ENCODE data around the gene KRTAP20-4.

Gene KRTAP20-4

DNA sequence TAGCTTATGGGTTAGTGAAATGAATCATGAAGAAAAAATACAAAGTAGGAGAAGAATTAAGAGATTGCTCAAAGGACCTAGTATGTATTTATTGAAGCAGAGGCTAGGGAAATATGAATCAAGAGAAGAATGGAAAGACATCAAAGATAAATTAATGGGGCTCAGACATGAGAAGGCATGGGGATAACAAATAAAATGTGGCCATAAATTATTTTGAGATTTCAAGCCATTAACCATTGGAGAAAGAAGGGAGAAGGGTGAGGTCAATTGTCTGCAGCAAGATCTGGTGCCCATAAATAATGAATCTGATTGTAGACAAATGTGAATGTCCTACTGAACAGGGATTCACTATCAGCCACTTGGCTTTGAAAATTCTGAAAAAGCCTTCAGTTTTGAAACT lies 32.5 kb downstream of the KRTAP20-4 start:
- DNase-seq (ENCODE audit: low read depth in 3 of 3) = no peak

GRCh38 chr21:30668776-30669175 lies 48.3 kb downstream of the KRTAP20-4 start:
- DNase-seq (ENCODE audit: low read depth in 3 of 3) = no peak

Measured in stimulated activated CD4-positive, alpha-beta T cell treated with anti-CD3 and anti-CD28 coated beads, TNF-alpha, amount 100 ng/mL, for 4 hours (primary cell).